HL-60 (cell line): ENCODE data around the gene ZFTA.

Experiments
- GABPA ChIP-seq: IDR thresholded peaks from 2 replicates; pipeline ENCODE4 v1.6.1; 2012; ENCODE audit warnings: low read depth
- POLR2AphosphoS5 ChIP-seq: IDR thresholded peaks from 2 replicates; pipeline ENCODE4 v1.6.1; 2012; ENCODE audit warnings: low read depth
- TF ChIP-seq, protein P1 (sequence below): IDR thresholded peaks from one replicate; pipeline ENCODE4 v1.5.1; 2011; ENCODE audit warnings: low read length, control low read depth, inconsistent platforms; ENCODE audit not compliant: insufficient read depth

DNA sequence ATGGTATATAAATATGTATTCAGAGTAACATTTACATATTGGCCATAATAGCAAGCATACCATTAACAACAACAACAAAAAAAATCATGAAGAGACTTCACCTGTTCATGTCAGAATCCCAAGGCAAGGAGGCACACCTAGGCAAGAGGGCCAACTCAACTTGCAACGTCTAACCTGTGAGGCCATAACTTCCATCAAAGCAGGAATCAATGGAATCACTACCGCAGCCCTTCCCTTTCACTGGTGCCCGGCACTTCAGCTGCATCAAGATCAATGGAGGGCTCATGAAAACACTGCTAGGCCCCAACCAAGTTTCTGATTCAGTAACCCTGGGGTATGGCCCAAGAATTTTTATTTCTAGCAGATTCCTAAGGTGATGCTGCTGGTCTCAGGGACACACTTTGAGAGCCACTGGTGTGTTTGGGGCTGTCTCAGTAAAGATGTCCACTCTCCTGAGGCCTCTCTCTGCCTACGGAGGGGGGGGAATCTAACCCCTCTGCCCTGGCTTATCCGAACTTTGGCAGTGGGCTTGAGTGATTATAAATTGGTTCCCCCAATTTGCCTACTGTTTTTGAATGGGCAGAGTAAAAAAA lies 8.0 kb downstream of the ZFTA start:
- TF ChIP-seq, protein P1, sequence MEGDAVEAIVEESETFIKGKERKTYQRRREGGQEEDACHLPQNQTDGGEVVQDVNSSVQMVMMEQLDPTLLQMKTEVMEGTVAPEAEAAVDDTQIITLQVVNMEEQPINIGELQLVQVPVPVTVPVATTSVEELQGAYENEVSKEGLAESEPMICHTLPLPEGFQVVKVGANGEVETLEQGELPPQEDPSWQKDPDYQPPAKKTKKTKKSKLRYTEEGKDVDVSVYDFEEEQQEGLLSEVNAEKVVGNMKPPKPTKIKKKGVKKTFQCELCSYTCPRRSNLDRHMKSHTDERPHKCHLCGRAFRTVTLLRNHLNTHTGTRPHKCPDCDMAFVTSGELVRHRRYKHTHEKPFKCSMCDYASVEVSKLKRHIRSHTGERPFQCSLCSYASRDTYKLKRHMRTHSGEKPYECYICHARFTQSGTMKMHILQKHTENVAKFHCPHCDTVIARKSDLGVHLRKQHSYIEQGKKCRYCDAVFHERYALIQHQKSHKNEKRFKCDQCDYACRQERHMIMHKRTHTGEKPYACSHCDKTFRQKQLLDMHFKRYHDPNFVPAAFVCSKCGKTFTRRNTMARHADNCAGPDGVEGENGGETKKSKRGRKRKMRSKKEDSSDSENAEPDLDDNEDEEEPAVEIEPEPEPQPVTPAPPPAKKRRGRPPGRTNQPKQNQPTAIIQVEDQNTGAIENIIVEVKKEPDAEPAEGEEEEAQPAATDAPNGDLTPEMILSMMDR = no peak
- TF ChIP-seq POLR2AphosphoS5 = no peak; the same call in 1 of the 2 replicates
- TF ChIP-seq GABPA = no peak
